ENCODE results near the gene LANCL1. TPM values are rescaled to one million over a fixed set of nuclear protein-coding genes. Genes with fewer than 3 reads are reported as not detected.
"Not testable (repeated sequence)": the region's sequence is repeated elsewhere in the genome, so short reads cannot be mapped to it uniquely, and the experiment has no call there.

Gene LANCL1
- total RNA-seq, 1 donor from 2014 or later: 50.3 TPM

- DNase-seq: no peak
- intact Hi-C loops (cut with DNase I): no loop called here
- no peak for ATAC-seq (ENCODE audit: poor library complexity)
Measured at GRCh38 chr2:210461401-210461800, 15.2 kb downstream of the LANCL1 start.

DNA sequence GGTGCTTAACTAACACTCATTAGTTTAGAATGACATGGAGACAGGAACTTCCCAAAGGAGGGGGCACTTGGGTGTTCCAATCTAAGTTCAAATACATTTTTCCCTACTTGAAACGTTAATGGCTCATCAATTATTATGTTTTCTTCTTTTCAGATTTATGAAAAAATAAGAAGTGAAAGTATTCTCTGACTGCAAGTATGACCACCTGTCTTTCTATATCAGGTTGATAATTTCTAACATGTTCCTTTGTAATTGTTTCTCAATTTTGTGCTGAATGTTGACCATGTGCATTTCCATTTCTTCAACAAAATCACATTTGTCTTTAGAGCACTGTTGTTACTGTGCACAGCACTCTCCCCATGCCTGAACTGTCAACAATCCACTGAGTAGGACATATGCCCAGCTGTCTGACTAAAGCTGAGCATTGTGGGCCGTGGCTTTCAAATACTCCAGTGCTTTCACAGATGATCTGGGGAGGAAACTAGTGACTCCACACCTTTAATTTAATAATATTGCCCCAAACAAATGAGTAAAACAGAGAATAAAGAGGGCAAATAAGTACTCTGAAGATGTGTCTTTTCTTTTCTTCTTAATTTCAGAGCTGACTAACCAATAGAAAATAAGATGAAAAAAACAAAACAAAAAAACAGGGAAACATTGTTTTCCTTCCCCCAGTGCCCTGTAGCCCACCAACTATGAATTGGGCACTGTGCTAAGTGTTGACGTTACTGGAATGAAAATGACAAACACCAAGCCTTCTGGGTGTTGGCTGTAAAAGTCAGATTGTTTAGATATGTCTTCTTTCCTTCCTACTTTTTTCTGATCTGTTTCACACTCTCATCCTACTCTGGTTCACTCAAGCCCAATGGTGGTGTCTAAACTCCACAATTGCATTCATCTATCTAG, 16.0 kb downstream of the LANCL1 start:
- intact Hi-C loops (cut with DNase I): no loop called here
- DNase-seq: no peak
- no peak for ATAC-seq (ENCODE audit: poor library complexity)

DNA sequence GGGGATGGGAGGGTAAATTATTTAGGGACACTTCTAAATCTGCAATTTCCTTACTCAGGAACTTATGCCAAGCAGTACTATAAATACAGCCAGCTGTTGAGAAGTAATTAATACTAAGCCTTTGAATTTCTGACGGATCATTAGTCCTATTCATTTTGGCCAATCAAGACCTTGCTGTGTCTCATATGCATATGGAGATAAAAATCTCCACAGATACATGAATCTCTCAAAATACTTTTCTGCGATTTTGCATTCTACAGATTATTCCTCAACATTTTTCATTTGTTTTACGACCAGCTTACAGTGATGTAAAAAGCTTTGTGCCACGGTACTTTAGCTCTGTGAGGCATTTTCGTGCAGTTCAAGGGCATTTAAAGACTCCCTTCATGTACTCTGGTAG, 16.7 kb downstream of the LANCL1 start:
- intact Hi-C loops (cut with DNase I): no loop called here
- ATAC-seq (ENCODE audit: poor library complexity) (no peak), DNase-seq (no peak)

DNA sequence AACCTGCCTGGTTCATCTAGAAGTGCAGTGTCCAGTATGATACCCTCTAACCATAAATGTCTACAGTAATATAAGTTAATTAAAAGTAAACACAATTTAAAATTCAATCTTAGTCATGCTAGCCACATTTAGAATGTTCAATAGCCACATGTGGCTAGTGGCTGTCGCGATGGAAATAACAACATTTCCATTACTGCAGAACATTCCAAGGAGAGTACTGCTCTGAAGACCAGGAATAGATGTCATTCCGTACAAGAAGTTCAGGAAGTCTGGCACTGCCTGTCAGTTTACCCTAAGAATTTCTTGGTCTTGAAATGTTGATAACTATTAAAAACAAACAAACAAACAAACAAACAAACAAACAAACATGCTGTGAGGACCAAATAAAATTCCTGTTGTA, 17.2 kb downstream of the LANCL1 start:
- no peak for DNase-seq
- intact Hi-C loops (cut with DNase I): no loop called here
- ATAC-seq (ENCODE audit: poor library complexity): no peak

GRCh38 chr2:210458395-210458794, 18.2 kb downstream of the LANCL1 start:
- DNase-seq: no peak
- intact Hi-C loops (cut with DNase I): no loop called here

DNA sequence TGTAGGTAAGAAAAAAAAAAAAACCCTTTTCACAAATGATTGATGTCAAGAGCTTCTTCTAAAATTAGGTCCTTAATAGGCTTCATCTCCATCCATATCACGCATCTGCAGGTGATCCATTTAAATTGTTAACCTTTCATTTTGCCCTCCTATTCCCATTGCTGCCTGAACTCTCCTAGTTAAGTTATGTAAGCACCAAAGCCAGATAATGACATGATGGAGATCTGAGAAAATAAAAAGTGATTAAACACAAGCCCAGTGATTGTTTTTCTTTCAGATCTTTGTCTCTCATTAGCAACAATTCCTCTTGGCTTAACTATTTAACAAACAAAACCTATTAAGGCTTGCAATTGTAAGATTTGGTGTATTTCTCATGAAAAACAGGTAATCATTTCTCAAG, 20.0 kb downstream of the LANCL1 start:
- DNase-seq (no peak), ATAC-seq (ENCODE audit: poor library complexity) (no peak)
- intact Hi-C loops (cut with DNase I): no loop called here

More at GRCh38 chr2:210458395-210458794, 18.2 kb downstream of the LANCL1 start:
- no peak for ATAC-seq (ENCODE audit: poor library complexity)

DNA sequence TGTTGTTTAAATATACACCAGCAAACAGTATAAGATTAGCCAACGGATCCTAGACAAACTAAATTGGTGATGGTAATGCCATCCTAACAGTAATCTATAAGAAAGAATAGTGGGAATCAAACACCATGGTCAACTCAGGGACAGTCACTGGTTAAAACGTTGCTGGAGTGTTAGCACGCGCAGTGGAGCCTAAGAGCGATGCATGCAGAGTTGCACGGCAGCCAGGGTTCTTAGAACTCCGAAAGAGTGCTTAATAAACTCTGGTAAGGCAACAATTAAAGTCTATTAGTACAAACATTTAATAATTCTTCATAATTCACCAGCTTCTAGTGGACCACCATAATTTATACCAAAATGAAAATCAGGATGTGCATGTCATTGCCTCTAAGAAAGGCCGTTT, 22.2 kb downstream of the LANCL1 start:
- no peak for ATAC-seq (ENCODE audit: poor library complexity)

DNA sequence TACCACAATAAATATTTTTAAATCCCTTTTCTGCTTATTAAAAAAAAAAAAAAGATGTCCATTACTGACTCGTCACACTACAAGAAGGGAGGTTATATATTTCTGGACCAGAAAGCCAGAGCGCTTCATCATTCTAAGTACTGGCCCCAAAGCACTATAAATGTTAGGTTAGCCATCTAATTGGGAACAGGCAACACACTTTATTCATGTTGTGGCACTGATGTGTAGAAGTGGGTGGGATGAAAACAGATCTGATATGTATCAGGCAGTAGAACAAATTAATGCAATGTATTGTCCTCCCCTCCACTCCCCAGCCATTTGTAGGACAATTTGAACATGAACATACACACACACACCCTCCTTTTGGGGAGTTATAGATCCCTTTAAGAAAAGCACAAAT, 24.4 kb downstream of the LANCL1 start:
- no peak for DNase-seq
- intact Hi-C loops (cut with DNase I): no loop called here
- ATAC-seq (ENCODE audit: poor library complexity): no peak

More for the DNA sequence above, 22.2 kb downstream of the LANCL1 start:
- no peak for DNase-seq
- intact Hi-C loops (cut with DNase I): no loop called here

DNA sequence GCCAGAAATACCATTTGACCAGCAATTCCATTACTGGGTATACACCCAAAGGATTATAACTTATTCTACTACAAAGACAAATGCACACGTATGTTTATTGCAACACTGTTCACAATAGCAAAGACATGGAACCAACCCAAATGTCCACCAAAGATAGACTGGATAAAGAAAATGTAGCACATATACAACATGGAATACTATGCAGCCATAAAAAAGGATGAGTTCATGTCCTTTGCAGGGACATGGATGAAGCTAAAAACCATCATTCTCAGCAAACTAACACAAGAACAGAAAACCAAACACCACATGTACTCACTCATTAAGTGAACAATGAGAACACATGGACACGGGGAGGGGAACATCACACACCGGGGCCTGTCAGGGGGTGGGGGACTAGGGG, 25.6 kb downstream of the LANCL1 start:
- DNase-seq; intact Hi-C loops (cut with DNase I): not testable (repeated sequence)

GRCh38 chr2:210445732-210446131, 30.8 kb downstream of the LANCL1 start:
- ATAC-seq (ENCODE audit: poor library complexity) (no peak), DNase-seq (no peak)
- intact Hi-C loops (cut with DNase I): no loop called here

More for the DNA sequence above, 25.6 kb downstream of the LANCL1 start:
- ATAC-seq (ENCODE audit: poor library complexity): not testable (repeated sequence)

GRCh38 chr2:210445116-210445707, 31.3 kb downstream of the LANCL1 start:
- no peak for ATAC-seq (ENCODE audit: poor library complexity)
- DNase-seq: no peak
- intact Hi-C loops (cut with DNase I): no loop called here

GRCh38 chr2:210443527-210443926, 33.0 kb downstream of the LANCL1 start:
- no peak for ATAC-seq (ENCODE audit: poor library complexity)

GRCh38 chr2:210442878-210443277, 33.7 kb downstream of the LANCL1 start:
- intact Hi-C loops (cut with DNase I): no loop called here
- DNase-seq (no peak), ATAC-seq (ENCODE audit: poor library complexity) (no peak)

More at GRCh38 chr2:210443527-210443926, 33.0 kb downstream of the LANCL1 start:
- DNase-seq: no peak
- intact Hi-C loops (cut with DNase I): no loop called here

GRCh38 chr2:210442457-210442856, 34.1 kb downstream of the LANCL1 start:
- ATAC-seq (ENCODE audit: poor library complexity): no peak
- intact Hi-C loops (cut with DNase I): no loop called here

GRCh38 chr2:210440206-210440605, 36.4 kb downstream of the LANCL1 start:
- intact Hi-C loops (cut with DNase I): no loop called here
- no peak for ATAC-seq (ENCODE audit: poor library complexity)

More at GRCh38 chr2:210442457-210442856, 34.1 kb downstream of the LANCL1 start:
- no peak for DNase-seq

GRCh38 chr2:210435439-210435838, 41.1 kb downstream of the LANCL1 start:
- intact Hi-C loops (cut with DNase I): loop anchor here (5.0 kb wide), 1 partner anchor 177 kb away; no protein-coding TSS in a partner anchor
- no peak for ATAC-seq (ENCODE audit: poor library complexity)
- DNase-seq: no peak

More at GRCh38 chr2:210440206-210440605, 36.4 kb downstream of the LANCL1 start:
- no peak for DNase-seq

GRCh38 chr2:210432633-210433032, 43.9 kb downstream of the LANCL1 start:
- intact Hi-C loops (cut with DNase I): no loop called here
- no peak for DNase-seq
- no peak for ATAC-seq (ENCODE audit: poor library complexity)

DNA sequence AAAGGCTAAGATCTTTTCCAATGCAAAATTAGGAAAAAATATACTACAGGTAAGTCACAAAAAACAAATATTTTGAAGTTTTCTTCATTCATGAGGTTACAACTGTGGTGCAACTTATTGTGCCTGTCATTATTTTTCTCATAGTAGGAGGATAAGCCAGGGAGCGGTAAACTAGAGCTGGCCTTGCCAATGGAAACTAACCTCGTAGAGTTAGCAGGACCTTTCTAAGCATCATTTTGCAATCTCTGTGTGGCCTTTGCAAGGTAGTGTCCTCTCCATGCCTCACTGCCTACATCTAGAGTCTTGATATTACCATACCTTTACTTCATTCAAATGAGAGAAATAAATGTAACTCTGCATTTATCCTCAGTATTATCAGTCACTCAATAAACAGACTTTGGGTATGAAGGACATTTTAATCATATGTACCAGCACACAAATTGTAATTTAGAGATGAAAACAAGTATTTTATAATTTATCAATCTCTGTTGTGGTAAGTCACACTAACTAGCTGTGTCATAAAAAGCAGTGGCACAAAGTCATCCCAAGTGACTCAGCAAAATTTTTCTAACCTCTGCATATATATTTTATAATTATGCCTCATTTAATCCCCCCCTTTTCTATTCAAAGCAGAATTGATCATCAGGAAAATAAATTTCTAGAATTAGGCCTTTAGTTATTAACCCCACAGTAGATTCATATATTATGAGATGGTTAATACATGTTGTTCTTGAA, 47.0 kb downstream of the LANCL1 start:
- intact Hi-C loops (cut with DNase I): no loop called here
- DNase-seq (no peak), ATAC-seq (ENCODE audit: poor library complexity) (no peak)

Measured in Right ventricle myocardium superior (tissue), 1 donor.